GM18507 (cell line): Measurements from ENCODE around the gene SLC1A4.
"Not testable (repeated sequence)": the region's sequence is repeated elsewhere in the genome, so short reads cannot be mapped to it uniquely, and the experiment has no call there.

ENCODE experiments used
- DNase-seq: peaks from one replicate; pipeline ENCODE4 v3.0.0; 2011; ENCODE audit warnings: low read depth; ENCODE audit not compliant: insufficient read length; ENCODE audit errors: extremely low spot score
- FAIRE-seq: peaks from 2 replicates; lab custom pipeline; 2011; peaks lifted over from hg19 to GRCh38; lab: Jason Lieb, UNC

SLC1A4 gene

GRCh38 chr2:64988420-64989125 is 626 bp upstream of the SLC1A4 start:
- peak; percentile 36 for FAIRE-seq
- peak; percentile 52 for DNase-seq

- DNase-seq (no peak), FAIRE-seq (peak; percentile 52)
Observed at GRCh38 chr2:64989982-64990614, 899 bp downstream of the SLC1A4 start.

- DNase-seq (no peak), FAIRE-seq (no peak)
Observed at GRCh38 chr2:64990876-64991275, 1.7 kb downstream of the SLC1A4 start.

GRCh38 chr2:64992218-64992617 is 3.0 kb downstream of the SLC1A4 start:
- FAIRE-seq (no peak), DNase-seq (no peak)

GRCh38 chr2:64992990-64993389 is 3.8 kb downstream of the SLC1A4 start:
- DNase-seq: no peak
- FAIRE-seq: no peak

- no peak for DNase-seq
- no peak for FAIRE-seq
Observed at GRCh38 chr2:64995041-64995440, 5.8 kb downstream of the SLC1A4 start.

GRCh38 chr2:64996871-64997307 is 7.7 kb downstream of the SLC1A4 start:
- DNase-seq (no peak), FAIRE-seq (no peak)

- DNase-seq (no peak), FAIRE-seq (no peak)
Observed at GRCh38 chr2:64998658-64999061, 9.5 kb downstream of the SLC1A4 start.

GRCh38 chr2:64999754-65000153 is 10.6 kb downstream of the SLC1A4 start:
- DNase-seq (no peak), FAIRE-seq (no peak)

- no peak for FAIRE-seq
Observed at GRCh38 chr2:65000644-65001043, 11.4 kb downstream of the SLC1A4 start.

GRCh38 chr2:65003037-65003436 is 13.8 kb downstream of the SLC1A4 start:
- no peak for FAIRE-seq

More at GRCh38 chr2:65000644-65001043, 11.4 kb downstream of the SLC1A4 start:
- DNase-seq: no peak

GRCh38 chr2:65004232-65004631 is 15.0 kb downstream of the SLC1A4 start:
- not testable (repeated sequence) for FAIRE-seq, DNase-seq

More at GRCh38 chr2:65003037-65003436, 13.8 kb downstream of the SLC1A4 start:
- DNase-seq: no peak

GRCh38 chr2:65013776-65014175 is 24.6 kb downstream of the SLC1A4 start:
- DNase-seq (no peak), FAIRE-seq (no peak)

- no peak for DNase-seq
- no peak for FAIRE-seq
Observed at GRCh38 chr2:65015731-65016130, 26.5 kb downstream of the SLC1A4 start.

GRCh38 chr2:65016789-65017188 is 27.6 kb downstream of the SLC1A4 start:
- no peak for DNase-seq
- no peak for FAIRE-seq

GRCh38 chr2:65017335-65017734 is 28.1 kb downstream of the SLC1A4 start:
- FAIRE-seq: no peak

GRCh38 chr2:65018141-65018582 is 29.0 kb downstream of the SLC1A4 start:
- DNase-seq: no peak

More at GRCh38 chr2:65017335-65017734, 28.1 kb downstream of the SLC1A4 start:
- DNase-seq: no peak

GRCh38 chr2:65019010-65019409 is 29.8 kb downstream of the SLC1A4 start:
- FAIRE-seq (no peak), DNase-seq (no peak)

More at GRCh38 chr2:65018141-65018582, 29.0 kb downstream of the SLC1A4 start:
- FAIRE-seq: no peak

- DNase-seq (no peak), FAIRE-seq (no peak)
Observed at GRCh38 chr2:65019675-65020195, 30.5 kb downstream of the SLC1A4 start.

- FAIRE-seq, DNase-seq: not testable (repeated sequence)
Observed at GRCh38 chr2:65020251-65020650, 31.1 kb downstream of the SLC1A4 start.
